COLO668 (cell line): ENCODE data around the gene BUD23.
"Not testable (repeated sequence)": the region's sequence is repeated elsewhere in the genome, so short reads cannot be mapped to it uniquely, and the experiment has no call there.

Experiments used
- DNase-seq: peaks from one replicate; lab custom pipeline; 2025; ENCODE audit not compliant: unreplicated experiment; lab: John Stamatoyannopoulos, UW

BUD23 gene

DNA sequence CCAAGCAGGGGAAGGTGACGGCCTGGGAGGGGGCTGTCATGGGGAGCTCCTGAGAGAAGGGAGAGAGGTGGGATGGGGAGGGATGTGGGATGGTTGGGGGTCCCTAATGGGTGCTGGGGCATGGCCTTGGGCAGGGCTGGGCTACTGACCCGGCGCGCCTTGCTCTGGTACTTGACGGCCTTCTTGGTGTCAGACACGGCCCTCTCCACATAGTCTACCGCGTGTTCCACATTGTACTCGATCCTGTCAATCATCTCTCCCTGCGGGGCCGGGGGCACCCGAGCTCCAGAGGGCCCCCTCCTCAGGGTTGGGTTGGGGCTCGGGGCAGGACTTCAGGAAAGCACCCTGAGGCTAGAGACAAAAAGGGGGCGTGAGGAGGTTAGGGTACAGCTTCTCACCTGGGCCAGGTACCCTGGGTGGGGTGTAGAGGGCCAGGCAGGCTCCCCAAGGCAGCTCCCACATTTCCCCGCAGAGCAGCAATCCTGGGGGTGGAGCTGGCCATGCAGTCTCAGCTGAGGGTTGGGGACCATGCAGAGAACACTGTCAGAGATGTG, 17.3 kb downstream of the BUD23 start:
- DNase-seq, result no peak

DNA sequence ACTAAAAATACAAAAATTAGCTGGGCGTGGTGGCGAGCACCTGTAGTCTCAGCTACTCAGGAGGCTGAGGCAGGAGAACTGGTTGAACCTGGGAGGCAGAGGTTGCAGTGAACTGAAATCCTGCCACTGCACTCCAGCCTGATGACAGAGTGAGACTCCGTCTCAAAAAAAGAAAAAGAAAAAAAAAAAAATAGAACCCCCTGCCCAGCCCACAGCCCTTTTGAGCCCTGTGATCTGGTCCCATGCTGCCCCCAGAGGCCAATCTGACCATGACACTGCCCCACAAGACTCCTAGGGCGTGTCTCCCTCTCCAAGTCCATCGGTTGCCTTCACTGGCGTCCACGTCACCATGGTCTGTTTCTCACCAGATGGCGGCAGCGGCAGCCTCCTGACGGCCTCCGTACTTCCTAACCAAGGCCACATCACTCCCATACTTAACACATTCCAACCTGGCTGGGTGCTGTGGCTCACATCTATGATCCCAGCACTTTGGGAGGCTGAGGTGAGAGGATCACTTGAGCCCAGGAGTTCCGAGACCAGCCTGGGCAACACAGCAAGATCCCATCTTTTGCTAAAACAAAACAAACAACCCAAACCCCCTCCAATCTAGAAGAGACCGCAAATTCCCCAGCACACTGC, 18.1 kb downstream of the BUD23 start:
- peak; percentile 33 for DNase-seq

DNA sequence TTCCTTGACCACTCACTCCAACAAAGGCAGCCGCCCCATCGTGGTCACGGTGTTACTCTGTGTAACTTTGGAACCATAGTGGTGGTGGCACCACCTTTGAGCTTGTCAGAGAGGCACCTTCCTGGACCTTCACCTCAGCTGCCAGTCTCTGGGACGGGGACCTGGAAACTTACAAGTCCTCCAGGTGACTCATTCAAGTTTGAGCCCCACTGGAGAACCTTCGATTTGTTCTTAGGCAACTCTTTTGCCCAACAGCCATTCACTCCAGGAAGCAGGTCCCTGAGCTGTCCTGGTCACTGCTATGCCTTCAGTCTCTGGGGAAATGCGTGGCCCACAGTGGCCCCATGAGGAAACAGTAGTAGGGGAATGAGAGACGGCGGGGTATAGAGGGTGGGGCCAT, 18.8 kb downstream of the BUD23 start:
- no peak for DNase-seq

DNA sequence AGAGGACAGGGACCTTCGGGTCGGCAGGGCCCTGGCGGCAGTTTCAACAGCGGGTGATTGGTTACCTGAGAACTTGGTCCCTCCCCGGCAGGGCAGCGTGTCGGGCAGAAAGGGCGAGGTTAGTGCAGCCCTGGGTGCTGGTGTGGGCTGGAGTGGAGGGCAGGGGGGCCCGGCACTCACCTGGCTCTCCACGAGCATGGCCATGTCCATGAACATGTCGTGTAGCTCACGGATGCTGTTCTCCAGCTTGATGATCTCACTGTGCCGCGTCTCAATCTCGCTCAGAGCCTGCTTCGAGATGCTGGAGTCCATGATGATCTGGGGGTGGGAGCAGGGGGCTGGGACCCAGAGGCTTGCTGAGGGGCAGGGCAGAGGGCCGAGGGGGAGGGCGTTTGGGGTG, 19.3 kb downstream of the BUD23 start:
- DNase-seq, result no peak

DNA sequence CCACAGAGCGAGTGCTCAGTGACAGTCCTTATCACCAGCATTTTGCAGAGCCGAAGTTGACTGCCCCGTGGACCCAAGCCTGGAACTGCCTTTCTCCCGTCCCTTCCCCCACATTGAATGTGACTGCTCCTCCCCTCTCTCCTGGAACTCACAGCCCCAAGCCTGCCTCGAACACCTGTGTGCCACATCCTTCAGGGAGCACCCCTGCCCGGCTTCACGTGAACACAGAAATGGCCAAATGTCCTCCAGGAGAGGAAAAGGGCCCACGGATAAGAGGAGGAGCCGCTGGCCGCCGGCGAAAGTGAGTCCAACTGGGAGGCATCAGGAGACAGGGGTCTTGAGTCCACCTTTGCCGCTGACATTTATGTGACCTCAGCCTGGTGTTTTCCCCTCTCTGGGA, 19.8 kb downstream of the BUD23 start:
- DNase-seq, result no peak

DNA sequence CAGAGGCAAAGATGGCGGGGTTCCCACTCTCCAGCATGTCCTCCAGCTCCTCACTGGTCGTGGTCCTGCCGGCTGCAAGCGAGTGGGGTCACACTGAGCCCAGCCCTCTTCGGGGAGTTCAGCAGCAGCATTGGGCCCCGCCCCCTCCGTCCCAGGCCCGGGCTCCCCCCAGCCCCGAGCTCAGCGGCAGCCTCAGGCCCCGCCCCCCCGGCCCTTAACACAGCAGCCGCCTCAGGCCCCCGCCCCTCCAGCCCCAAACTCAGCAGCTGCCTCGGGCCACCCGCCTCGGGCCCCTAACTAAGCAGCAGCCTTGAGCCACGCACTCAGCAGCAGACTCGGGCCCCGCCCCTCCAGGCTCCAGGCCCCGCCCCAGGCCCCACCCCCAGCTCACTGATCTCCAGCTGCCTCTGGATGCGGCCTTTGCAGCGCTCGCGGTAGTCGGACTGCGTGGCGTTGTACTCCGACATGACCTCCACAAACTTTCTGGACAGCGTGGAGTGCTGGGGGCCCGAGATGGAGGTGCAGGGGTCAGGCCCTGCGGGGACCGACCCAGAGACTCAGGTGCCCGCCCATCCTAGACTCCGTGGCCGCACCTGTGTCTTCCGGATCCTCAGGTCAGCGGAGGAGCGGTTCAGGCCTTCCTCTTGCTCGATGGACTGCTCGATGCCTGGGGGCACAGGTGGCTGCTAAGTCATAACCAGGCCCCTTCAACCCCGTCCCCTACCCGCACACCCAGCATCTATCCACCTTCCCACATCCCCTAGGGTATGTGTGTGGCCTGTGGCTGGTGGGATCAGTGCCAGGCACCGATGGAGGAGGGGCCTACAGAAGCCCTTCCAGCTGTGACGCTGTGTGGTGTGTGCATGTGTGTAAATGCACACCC, 20.6 kb downstream of the BUD23 start:
- DNase-seq, result peak; percentile 4

DNA sequence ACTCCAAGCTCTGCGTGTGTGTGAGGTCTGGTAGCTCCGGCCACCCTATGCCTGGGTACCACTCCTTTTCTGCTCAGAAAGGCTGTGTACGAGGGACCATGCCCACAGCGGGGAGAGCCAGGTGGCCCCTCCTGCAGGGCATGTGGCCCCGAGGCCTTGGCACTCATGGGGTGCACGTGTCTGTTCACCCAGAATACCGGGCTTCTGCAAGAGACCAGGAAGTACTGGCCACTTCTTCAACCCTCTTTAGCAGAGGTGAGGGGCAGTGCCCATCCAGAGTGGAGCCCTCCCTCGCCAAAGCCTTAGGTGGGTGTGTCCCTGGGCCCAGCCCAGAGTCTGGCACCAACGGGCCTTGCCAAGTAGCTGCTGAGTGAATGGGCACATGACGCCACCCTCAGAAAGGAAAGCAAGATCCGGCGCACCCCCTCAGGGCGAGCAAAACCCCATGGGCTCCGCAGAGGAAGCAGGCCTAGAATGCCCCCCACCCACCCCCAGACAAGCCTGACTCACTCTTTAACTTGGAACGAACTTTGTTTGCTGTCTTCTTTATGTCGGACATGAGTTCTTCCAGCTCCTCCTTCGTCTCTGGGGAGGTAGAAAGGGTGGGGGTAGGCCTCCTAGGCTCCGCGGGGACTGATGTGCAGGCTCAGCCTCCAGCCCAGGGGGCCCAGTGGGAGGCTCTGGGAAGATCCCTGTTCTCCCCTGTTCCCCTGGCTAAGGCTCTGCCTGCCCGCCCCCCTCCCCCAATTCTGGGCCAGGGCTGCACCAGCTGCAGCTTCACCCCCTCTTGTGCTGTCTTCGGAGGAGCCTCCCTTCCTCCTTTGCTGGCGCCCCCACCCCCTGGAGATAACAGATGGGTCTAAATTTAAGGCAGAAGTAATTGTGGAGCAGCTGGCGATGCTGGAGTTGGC, 21.5 kb downstream of the BUD23 start:
- DNase-seq, result no peak

DNA sequence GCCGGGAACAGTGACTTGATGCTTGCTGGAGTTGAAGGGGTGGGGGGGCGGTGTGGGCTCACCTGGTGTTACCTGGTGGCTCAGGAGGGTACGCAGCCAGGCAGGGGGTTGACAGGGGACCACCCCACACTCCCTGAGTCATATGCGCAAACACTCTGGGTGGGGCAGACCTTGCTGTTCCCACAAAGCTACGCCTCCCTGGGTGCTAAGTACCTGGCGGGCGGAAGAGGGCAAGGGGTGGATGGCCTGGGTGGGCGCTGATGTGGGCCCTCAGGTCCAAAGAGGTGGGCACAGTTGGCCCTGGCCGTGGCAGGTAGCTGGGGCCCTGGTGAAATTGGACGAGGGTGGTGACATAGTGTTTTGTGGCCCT, 22.1 kb downstream of the BUD23 start:
- no peak for DNase-seq

DNA sequence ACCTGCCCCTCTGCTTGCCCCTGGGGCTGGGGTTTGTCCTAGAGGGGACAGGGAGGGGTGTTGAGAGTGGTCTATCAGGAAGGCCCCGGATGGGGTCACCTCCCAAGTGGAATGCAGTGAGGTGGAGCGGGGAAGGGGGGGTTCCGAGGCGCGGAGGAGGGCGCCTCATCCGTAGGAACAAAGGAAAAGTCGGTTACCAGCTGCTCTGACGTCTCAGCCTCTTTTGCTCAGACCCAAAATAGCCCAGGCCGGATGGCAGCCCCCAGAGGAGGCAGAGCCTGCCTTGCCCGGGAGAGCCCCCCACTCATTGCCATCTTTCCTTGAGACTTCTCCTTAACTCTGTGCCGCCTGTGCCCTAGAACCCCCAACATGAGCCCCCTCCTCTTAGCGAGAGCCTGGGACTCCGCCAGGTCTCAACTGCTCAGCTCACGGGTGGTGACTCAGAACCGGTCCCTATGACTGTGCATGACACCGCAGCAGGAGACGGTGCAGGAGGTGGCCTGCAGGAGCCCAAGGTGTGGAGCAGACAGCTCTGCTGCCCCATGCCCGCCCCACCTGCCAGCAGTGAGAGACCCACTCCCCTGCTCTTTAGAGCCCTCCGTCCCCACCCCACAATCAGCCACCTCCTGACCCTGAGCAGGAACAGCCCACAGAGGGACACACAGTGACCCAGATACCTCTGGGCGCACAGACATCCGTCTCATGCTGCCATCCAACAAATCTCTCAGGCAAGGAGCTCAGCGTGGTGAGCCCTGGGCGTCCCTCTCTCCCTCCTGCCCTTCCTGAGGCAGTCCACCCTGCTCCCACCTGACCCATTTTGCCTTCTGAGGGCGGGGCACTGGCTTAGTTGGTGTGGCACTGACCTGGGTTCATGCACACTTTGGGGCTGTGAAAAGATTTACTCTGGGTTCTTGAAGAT, 23.0 kb downstream of the BUD23 start:
- no peak for DNase-seq

DNA sequence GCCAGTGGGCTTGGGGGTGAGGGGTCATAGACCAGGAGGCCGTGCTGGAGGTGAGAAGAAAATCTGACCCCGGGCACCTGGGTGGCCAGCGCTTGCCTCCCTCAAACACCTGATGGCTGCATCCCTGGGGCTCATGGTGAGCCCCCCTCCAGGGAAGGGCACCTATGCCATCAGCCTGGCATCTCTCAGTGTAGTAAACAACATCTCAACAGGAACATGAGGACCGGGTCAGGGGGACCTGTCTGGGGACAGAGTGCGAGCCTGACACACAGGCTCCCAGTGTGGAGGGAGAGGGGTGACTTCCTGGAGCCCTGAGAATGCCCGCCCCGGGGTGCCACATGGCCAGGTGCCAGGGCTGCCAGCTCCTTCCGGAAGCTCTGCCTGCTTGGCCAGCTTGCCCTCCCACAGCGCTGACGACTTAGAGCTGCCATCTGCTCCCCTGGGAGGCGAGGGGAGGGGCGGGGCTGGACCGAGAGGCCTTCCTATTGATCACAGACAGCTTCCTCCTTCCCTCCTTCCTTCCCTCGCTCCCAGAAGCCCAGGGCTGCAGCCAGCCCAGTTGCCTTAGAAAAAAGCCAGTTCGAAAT, 23.7 kb downstream of the BUD23 start:
- peak; percentile 83 for DNase-seq

DNA sequence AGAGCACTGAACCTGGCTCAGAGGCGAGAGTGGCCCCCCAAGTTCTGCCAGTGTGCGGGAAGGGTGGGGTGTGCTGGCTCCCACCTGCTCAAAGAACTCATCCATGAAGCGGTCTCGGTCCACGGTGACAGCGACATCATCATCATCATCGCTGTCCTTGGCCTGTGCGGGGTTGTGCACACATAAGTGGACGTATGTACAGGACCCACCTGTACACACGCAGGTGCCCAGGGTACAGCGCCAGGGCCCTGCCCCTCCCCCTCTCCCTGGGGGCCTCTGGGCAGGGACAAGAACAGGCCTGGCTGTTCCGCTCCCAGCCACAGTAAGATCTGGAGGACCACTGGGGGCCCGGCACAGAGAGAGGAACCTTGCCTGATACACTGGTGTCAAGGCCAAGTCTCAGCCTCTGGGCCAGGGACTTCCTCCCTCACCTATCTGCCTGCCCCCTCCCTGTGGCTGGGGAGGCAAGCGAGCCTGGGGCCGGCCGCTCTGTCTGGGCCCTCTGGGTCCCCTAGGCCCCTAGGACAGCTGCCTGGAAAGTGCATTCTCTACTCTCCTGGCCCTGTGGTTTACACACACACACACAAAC, 25.7 kb downstream of the BUD23 start:
- no peak for DNase-seq

DNA sequence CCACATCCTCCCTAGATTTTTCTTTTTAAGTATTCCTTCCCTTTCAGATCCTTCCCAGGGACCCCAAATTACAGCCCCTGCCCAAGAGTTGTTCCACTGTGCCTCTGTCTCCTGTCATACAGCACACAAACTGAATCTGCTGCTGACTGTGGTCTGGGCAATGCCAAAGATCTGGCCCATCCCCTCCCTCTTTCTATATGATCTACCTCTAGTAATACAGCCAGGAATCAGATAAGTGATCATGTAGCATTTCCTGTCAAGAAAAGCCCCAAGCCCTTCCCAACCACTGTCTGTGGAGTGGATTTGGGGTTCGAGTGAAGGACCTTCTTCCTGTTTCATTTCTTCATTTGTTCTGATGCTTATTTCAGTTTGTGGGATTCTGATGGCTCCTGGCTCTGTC, 29.4 kb downstream of the BUD23 start:
- no peak for DNase-seq

DNA sequence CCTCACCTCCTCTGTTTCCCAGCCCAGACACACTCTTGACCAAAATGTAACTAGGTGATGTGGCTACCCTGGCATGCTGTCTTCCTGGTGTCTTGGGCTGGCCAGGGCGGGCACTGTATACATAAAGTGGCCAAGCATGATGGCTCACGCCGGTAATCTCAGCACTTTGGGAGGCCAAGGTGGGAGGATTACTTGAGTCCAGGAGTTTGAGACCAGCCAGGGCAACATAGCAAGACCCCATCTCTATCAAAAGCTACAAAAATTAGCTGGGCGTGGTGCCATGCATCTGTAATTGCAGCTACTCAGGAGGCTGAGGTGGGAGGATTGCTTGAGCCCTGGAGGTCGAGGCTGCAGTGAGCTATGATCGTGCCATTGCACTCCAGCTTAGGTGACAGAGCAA, 29.9 kb downstream of the BUD23 start:
- DNase-seq, result not testable (repeated sequence)

DNA sequence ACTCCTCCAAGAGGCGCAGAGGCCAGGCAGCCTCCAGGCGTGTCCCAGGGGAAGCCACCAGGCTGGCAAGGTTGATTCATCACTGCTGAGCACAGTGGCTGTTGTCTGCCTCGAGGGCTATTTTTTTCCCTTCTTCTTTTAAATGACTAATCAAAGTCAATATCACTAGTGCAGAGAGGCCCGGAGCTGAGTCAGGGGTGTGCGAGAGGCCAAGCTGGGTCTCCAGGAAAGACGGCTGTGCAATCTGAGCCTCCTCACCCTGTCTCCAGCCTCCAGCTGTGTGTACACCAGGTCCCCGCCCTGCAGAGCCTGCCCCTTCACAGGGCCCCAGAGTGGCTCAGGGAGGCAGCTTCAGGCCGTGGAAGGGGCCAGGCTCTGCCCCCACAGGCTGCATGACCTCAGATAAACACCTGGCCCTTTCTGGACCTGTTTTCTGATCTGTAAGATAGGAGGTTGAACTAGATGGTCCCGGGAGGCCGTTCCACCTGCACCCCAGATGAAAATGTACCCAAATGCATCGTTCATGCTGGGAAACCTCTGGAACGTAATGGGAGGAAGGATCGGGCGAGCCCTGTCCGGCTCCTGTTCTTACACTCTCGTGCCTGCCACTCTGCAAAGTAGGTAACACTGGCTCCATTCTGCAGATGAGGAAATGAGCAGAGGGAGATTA, 32.4 kb downstream of the BUD23 start:
- DNase-seq, result peak; percentile 94

DNA sequence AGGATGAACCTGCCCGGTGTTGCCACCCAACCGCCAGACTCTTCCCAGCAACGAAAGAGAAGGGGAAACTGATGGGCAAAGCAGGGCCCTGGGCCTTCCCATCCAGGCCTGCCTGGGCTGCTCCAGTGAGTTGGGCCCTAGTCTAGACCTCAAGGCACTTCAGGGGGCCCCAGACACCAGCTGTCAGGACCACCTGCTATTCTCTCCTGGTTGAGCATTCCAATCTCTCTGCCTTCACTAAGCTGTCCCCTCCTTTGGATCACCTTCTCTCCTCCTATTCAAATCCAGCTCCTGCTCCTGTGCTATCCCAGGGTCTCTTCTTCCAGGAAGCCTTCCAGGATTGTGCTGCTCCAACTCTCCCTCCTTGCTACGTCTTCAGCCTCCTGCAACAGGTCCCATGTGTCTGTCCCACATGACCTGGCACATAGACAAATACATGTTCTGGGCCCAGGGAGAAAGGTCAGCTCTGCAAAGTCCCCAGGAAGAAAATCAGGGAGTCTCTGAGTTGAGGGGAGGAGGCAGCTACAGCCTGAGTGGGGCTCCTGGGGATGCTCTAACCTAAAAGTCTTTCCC, 33.0 kb downstream of the BUD23 start:
- no peak for DNase-seq

DNA sequence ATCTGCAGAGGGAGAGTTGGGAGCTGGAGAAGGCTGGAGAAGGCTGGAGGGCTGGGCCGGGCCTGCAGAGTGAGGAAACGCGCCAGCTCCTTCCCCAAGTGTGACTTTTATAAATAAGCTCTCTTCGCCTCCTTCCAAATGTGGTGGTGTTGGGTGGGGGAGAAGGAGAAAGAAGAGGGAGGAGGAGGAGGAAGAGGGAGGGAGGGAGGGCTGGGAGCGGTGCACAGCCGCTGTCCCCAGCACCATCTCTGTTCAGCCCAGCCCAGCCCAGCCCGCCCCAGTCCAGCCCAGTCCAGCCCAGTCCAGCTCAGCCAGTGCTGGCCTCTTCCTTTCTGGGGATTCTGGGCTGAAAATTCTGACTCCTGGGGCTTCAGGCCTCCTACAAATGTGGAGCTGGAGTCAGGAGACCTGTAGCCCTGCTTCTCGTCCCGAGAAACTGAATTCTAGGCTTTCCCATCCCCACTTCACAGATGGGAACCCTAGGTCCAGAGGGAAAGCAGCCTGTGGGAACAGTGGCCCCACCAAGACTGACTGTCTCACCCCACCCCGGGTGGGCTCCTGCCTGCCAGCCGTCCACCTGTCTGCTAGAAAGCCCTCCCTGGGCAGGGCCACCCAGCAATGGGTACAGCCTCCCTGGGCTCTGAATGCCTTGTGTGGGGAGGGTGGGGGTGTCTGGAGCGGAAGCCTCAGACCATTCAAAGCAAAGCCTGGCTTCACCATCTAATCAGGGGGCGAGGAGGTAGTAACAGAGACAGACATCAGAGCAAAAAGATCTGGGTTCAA, 33.8 kb downstream of the BUD23 start:
- no peak for DNase-seq

DNA sequence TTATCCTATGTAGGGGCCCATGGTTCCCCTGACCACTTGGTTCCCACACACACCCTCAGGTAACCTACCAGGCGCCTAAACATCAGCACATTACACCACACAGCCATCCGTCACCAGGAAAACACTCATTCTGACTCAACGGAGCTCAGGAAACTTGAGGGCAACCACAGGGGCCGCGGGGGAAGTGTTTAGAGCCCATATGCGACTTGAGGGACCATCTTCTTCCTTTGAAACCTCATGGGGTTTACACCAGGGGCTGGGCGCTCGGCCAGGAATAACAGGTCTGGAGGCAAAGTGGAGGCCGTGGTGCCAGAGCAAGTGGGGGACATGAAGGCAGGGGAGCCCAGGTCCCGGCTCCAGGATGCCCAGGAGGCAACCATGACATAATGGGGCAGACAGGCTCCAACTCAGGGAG, 34.6 kb downstream of the BUD23 start:
- DNase-seq, result peak; percentile 14

DNA sequence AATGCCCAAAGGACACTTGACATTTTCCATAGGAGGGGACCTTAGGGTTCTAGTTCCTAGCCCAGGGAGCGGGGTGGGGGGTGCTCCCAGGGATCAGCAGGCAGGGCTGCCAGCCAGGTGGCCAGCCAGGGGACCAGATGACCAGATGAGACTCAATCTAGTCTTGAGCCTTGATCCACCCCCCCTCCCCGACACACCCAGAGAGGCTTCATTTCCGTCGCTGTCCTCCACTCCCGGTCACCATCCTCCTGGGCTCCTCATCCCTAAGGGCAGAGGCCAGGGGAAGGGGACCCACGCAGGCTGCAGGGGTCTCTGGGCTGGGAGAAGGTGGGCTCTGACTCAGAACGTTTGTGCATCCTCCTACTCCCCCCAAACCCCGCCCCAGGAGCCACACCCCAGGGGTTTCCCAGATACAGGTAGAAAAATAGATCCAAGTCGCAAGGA, 35.1 kb downstream of the BUD23 start:
- peak; percentile 23 for DNase-seq
